ENCODE data around the gene OR12D1.

Gene OR12D1

DNA sequence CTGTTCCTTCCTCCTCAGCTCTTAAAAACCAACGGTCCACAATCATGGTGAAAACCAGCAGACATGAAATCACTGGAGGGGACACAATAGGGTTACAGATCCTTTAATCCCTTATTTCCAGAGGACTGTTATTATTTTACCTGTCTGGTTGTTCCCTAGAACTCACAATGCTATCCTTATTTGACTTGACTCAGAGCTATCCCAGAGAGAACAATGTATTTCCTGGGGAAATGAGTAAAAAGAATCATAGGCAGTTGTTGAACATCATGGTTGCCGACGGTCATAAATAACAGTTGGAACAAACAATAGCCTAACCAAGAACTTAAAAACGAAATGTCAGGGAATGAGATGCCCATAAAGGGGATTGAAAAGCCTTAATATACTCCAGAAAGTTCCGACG, 51.5 kb downstream of the OR12D1 start:
- no peak for DNase-seq
